CD8-positive, alpha-beta memory T cell (primary cell): ENCODE measurements around the gene CALCOCO1. TPM values are rescaled to one million over a fixed set of nuclear protein-coding genes. Genes with fewer than 3 reads are reported as not detected.

Experiments
- CTCF ChIA-PET: fragments of 350-600 bp; sonication (Branson Sonifier 250); formaldehyde crosslinking; loops from one replicate; lab custom pipeline; 2021; ENCODE audit warnings: antibody characterized with exemption; lab: Charles Lee
- POLR2A ChIA-PET: fragments of 350-600 bp; sonication (Branson Sonifier 250); formaldehyde crosslinking; loops from one replicate; lab custom pipeline; 2021; ENCODE audit warnings: antibody characterized with exemption; lab: Charles Lee
- DNase-seq, 5 donors: peaks; one replicate each; pipeline versions ENCODE4 v3.0.0 to v3.0.0-alpha.2; 2020 to 2022; ENCODE audit warnings: mixed read lengths in 1 of 5
- H3K27ac ChIP-seq: one replicate; pipeline ENCODE4 v1.7.0; 2013; ENCODE audit warnings: low read depth, mild to moderate bottlenecking, low read length, moderate library complexity
- H3K27me3 ChIP-seq: 2 replicates; pipeline ENCODE4 v1.7.0; 2013; ENCODE audit warnings: low read length, mild to moderate bottlenecking; ENCODE audit not compliant: insufficient read depth, poor library complexity, severe bottlenecking
- H3K36me3 ChIP-seq: 2 replicates; pipeline ENCODE4 v1.7.0; 2013; ENCODE audit warnings: mild to moderate bottlenecking, low read length, moderate library complexity; ENCODE audit not compliant: insufficient read depth
- H3K4me1 ChIP-seq: 2 replicates; pipeline ENCODE4 v1.7.0; 2013; ENCODE audit warnings: mild to moderate bottlenecking, low read length, moderate library complexity; ENCODE audit not compliant: insufficient read depth
- H3K4me3 ChIP-seq: 2 replicates; pipeline ENCODE4 v1.7.0; 2013; ENCODE audit warnings: mild to moderate bottlenecking, low read length
- H3K9me3 ChIP-seq: 2 replicates; pipeline ENCODE4 v1.7.0; 2013; ENCODE audit warnings: mild to moderate bottlenecking, low read length
- H3K27ac Mint-ChIP-seq, 8 donors: one replicate each; pipeline ENCODE4 v1.8.0; 2020 to 2021; ENCODE audit warnings: mixed read lengths in 8 of 8, mild to moderate bottlenecking in 6 of 8, inconsistent platforms in 3 of 8, moderate library complexity in 3 of 8
- H3K27me3 Mint-ChIP-seq, 2 donors: one replicate each; pipeline ENCODE4 v1.8.0; 2020 to 2021; ENCODE audit warnings: mixed read lengths in 2 of 2, mild to moderate bottlenecking in 1 of 2, moderate library complexity in 1 of 2
- H3K36me3 Mint-ChIP-seq, 3 donors: one replicate each; pipeline ENCODE4 v1.8.0; 2020 to 2021; ENCODE audit warnings: mixed read lengths in 3 of 3, inconsistent platforms in 1 of 3, mild to moderate bottlenecking in 1 of 3
- H3K4me1 Mint-ChIP-seq, 3 donors: one replicate each; pipeline ENCODE4 v1.8.0; 2020 to 2021; ENCODE audit warnings: mixed read lengths in 3 of 3, inconsistent platforms in 1 of 3, mild to moderate bottlenecking in 1 of 3
- H3K4me3 Mint-ChIP-seq, 7 donors: one replicate each; pipeline ENCODE4 v1.8.0; 2020 to 2021; ENCODE audit warnings: mixed read lengths in 7 of 7, mild to moderate bottlenecking in 6 of 7, moderate library complexity in 4 of 7, inconsistent platforms in 2 of 7
- H3K9me3 Mint-ChIP-seq, 5 donors: one replicate each; pipeline ENCODE4 v1.8.0; 2020 to 2022; ENCODE audit warnings: mixed read lengths in 5 of 5, mild to moderate bottlenecking in 3 of 5, moderate library complexity in 2 of 5, inconsistent platforms in 1 of 5
- polyA plus RNA-seq: library from polyadenylated mRNA; unstranded; fragments of 300-500 nt; fragmentation: Illumina TruSeq; gene quantifications from one replicate; pipeline ENCODE4 v1.2.3, GENCODE V29; 2021
- total RNA-seq, 2 experiments: library from RNA; stranded (reverse); gene quantifications; one replicate each; pipeline ENCODE4 v1.2.3, GENCODE V29; 2021

CALCOCO1 gene
- total and polyA plus RNA-seq, 3 experiments from 2014 or later: 29.5 to 73.9 (median 31.4) TPM

DNA sequence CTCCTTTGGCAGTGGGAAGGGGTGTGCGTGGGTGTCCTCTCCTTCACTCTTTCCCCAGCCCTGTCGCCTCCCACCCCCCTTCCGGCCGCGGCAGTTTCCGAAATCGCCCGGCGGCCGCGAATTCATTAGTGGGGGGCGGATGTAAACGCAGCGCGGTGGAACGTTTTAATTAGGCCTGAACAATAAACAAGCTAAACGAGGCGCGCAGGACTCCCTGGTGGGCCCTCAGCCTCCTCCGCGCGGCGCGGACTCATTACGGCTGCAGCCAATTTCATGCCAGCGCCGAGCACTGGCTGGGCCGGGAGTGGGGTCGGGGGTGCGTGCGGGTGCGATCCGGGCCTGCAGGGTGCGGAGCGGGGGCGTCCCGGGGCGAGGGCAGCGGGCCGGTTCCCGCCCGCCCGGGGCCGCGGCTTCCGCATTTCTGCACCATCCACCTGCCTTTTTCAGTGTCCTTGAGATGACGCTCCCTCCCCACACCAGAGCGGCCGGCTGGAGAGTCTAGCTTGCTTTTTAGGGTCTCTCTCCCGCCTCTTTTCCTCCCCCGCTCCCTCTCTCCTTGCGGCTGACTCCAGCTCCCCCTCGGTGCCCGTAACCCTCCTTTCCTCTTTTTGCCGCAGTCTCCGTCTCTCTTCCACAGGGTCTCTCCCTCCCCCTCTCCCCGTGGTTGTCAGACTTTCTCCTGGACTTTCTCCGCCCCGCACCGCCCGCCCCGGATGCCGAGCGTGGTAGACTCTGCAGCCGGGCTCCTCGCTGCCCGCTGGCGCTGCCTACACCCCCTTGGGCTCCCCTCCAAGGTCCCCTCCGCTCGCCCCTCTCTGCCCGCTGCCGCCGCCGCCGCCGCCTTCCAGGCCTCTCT, 24.3 kb upstream of the CALCOCO1 start, which contains the start of gene CISTR:
TSS of gene CISTR (minus strand) at position 644 of the 856 bp plus-strand sequence.
- Histone ChIP-seq H3K36me3 (no peaks in the 10 kb centered on the region), H3K9me3 (no peaks in the 10 kb centered on the region), H3K27me3 (peaks cover 22% of the 10 kb centered on the region), H3K27ac (no peak within 1 kb of the TSS), H3K4me1 (peaks cover 15% of the 10 kb centered on the region), H3K4me3 (peak within 1 kb of the TSS; percentile 56)
- Mint-ChIP-seq H3K9me3 (no peaks in the 10 kb centered on the region), H3K4me3 (no peak within 1 kb of the TSS), H3K27ac (peak within 1 kb of the TSS in 6 of 8 donors; percentile 19 to 80 (median 52)), H3K4me1 (peaks cover 0 to 9% (median 3%) of the 10 kb centered on the region in 3 donors), H3K27me3 (peaks cover 5 to 13% of the 10 kb centered on the region in 2 donors), H3K36me3 (no peaks in the 10 kb centered on the region)
- peak in 4 of 5 donors; percentile 20 to 63 (median 32) for DNase-seq
- CTCF ChIA-PET: interaction anchor here (1.2 to 3.9 kb wide), 6 partner anchors 8 to 56 kb away, joined by 3 to 15 read pairs (median 4); no protein-coding TSS in a partner anchor
- POLR2A ChIA-PET: interaction anchor here (0.5 to 0.6 kb wide), 2 partner anchors 284 to 745 kb away, joined by 3 read pairs; partner anchors contain the start of gene EIF4B

DNA sequence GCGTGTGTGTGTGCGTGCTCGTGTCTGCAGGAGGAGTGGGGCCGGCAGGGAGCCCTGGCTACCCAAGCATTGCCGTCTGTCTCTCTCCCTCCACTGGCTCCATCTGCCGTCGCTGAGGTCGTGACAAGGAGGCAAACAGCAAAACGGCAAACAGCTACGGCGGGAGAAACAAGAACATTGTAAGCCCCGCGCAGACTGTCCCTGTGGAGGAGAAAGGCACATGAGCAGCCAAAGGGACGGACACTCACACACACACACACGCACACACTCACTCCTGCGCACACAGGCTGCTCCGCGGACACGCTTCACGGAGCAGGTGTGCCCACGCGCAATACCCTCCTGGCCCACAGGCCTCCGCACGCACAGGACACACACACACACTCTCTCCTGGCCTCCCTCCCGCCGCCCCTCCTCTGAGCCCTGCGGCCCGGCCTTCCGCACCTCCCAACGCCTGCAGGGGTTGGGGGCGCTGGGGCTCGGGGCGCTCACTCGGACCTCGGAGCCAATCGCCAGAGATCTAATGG, 23.6 kb upstream of the CALCOCO1 start:
- ChIA-PET CTCF (interaction anchor here (0.6 to 3.9 kb wide), 7 partner anchors 8 to 55 kb away, joined by 3 to 15 read pairs (median 4); no protein-coding TSS in a partner anchor), POLR2A (no interaction called here)
- Mint-ChIP-seq H3K9me3 (no peaks in the 10 kb centered on the region), H3K4me3 (no peak overlapping the region), H3K27me3 (peaks cover 6 to 19% of the 10 kb centered on the region in 2 donors), H3K36me3 (no peaks in the 10 kb centered on the region), H3K4me1 (peaks cover 0 to 4% (median 0%) of the 10 kb centered on the region in 3 donors), H3K27ac (peak overlapping the region in 2 of 8 donors; percentile 46 to 73)
- Histone ChIP-seq H3K36me3 (no peaks in the 10 kb centered on the region), H3K27ac (no peak overlapping the region), H3K4me1 (peaks cover 17% of the 10 kb centered on the region), H3K9me3 (no peaks in the 10 kb centered on the region), H3K4me3 (peak overlapping the region; percentile 56), H3K27me3 (peaks cover 28% of the 10 kb centered on the region)
- DNase-seq: peak in 1 of 5 donors; percentile 7

DNA sequence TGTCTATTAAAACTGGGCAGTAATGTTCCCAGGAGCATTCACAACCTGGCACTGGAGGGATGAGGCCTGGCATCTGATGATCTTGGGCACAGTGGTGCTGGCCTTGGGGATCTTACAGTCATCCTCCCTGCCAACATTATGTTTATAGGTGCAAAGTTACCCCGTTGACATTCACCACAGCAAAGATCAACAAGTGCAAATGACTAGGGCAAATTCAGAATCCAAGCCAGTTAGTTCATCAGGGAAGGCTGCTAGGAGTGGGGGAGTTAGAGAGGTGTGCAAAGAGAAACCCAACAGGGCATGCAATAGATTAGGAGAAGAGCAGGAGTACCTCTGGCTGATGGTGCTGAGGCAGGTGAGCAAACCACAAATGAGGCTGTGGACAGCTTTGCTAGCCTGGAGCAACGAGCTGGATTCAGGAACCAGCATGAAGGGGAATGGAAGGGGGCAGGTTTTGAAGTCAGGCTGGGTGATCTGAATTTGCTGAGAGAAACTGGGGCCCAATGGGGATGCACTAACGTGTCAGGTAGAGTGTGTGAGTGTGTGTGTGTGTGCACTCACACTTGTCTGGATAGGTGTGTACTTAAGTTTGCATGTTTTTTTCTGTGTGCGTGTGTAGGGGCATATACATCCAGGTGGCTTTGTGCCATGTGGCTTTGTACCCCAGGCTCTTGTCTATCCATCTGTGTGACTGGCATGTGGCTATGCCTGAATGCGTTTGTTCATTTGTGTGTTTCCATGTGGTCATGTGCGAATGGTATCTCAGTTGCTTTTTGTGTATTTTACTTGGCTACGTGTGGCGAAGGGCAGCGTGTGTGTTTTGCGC, 22.9 kb upstream of the CALCOCO1 start:
- Mint-ChIP-seq H3K4me3 (no peak overlapping the region), H3K9me3 (no peaks in the 10 kb centered on the region), H3K36me3 (no peaks in the 10 kb centered on the region), H3K27ac (peak overlapping the region in 1 of 8 donors; percentile 73), H3K4me1 (no peaks in the 10 kb centered on the region), H3K27me3 (peaks cover 8 to 26% of the 10 kb centered on the region in 2 donors)
- H3K27ac ChIP-seq: no peak overlapping the region
- ChIA-PET POLR2A (no interaction called here), CTCF (interaction anchor here (0.6 to 1.2 kb wide), 2 partner anchors 24 to 28 kb away, joined by 3 read pairs; no protein-coding TSS in a partner anchor)
- no peaks in the 10 kb centered on the region for H3K9me3 ChIP-seq
- peaks cover 17% of the 10 kb centered on the region for H3K4me1 ChIP-seq
- peaks cover 29% of the 10 kb centered on the region for H3K27me3 ChIP-seq
- DNase-seq: no peak
- no peaks in the 10 kb centered on the region for H3K36me3 ChIP-seq
- no peak overlapping the region for H3K4me3 ChIP-seq

DNA sequence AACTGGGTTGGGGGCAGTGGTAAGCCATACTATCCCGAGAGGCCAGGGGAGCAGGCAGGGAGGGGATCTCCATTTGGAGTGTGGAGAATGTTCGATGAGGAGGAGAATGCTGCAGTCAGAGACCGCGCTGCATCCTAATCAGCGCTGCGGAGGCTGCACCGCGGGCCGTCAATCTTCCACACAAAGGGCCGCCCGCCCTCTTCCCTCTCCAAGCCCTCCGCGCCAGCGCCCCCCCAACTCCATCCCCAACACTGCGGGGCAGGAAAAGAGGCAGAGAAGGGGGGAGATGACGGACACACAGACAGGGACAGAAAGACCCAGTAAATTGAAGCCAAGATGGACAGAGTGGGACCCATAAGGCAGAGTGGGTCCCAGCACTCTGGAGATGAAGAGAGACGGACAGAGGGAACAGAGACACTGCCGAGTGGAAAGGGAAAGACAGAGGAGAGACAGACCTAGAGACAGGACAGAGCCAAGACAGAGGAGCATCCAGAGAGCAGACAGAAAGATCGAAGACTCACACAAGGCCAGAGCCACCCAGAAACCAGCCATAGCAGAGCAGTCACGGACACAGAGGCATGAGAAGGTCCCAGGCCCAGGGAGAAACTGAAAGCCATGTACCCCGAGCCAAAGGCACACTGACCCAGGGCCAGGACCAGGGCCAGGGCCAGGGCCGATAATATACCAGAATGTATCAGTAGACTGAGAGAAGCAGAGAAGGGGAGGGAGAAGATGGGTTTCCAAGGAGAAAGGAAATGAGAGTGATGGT, 21.0 kb upstream of the CALCOCO1 start:
- no peak overlapping the region for H3K27ac ChIP-seq
- no peak overlapping the region for H3K27ac Mint-ChIP-seq
- H3K27me3 Mint-ChIP-seq: peaks cover 17 to 45% of the 10 kb centered on the region in 2 donors
- CTCF ChIA-PET: interaction anchor here (2.5 to 18.1 kb wide), 6 partner anchors 11 to 51 kb away, joined by 14 to 269 read pairs (median 122); partner anchors contain the start of gene CALCOCO1
- no peak overlapping the region for H3K4me3 Mint-ChIP-seq
- no peaks in the 10 kb centered on the region for H3K36me3 ChIP-seq
- H3K9me3 ChIP-seq: no peaks in the 10 kb centered on the region
- H3K36me3 Mint-ChIP-seq: no peaks in the 10 kb centered on the region
- H3K4me1 ChIP-seq: peaks cover 17% of the 10 kb centered on the region
- H3K4me3 ChIP-seq: no peak overlapping the region
- peaks cover 34% of the 10 kb centered on the region for H3K27me3 ChIP-seq
- no peaks in the 10 kb centered on the region for H3K9me3 Mint-ChIP-seq
- H3K4me1 Mint-ChIP-seq: peaks cover 4 to 5% (median 5%) of the 10 kb centered on the region in 3 donors
- peak in 1 of 5 donors; percentile 34 for DNase-seq
- POLR2A ChIA-PET: no interaction called here

DNA sequence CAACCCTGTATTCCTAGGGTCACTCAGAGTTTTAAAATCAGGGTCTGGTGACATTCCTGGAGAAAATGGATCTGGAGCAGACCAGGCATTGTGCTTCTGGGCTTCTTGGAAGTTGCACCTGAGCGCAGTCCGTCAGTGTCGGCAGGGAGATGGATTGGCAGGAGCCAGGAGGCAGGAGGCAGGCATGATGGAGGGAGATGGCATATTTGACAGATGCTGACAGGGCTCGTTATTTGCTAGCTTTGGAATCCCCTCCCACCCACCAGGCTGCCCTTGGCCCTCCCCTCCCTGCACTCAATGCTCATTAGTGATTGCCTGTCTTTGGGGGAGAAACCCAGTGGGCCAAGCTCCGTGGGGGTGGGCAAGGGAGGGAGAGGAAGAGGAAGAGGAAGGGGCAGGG, 19.8 kb upstream of the CALCOCO1 start:
- CTCF ChIA-PET: interaction anchor here (0.6 to 18.1 kb wide), 18 partner anchors 12 to 442 kb away, joined by 3 to 269 read pairs (median 8); partner anchors contain the start of genes ATP5MC2, CALCOCO1 and SMUG1
- Histone ChIP-seq H3K9me3 (no peaks in the 10 kb centered on the region), H3K36me3 (no peaks in the 10 kb centered on the region), H3K27ac (no peak overlapping the region), H3K27me3 (peaks cover 37% of the 10 kb centered on the region), H3K4me3 (no peak overlapping the region), H3K4me1 (peaks cover 17% of the 10 kb centered on the region)
- POLR2A ChIA-PET: interaction anchor here (0.9 to 1.4 kb wide), 2 partner anchors 10 kb away, joined by 3 to 7 read pairs; no protein-coding TSS in a partner anchor
- no peak for DNase-seq
- Mint-ChIP-seq H3K27me3 (peaks cover 19 to 56% of the 10 kb centered on the region in 2 donors), H3K4me3 (peak overlapping the region; percentile 17 to 66 (median 51)), H3K9me3 (no peaks in the 10 kb centered on the region), H3K36me3 (no peaks in the 10 kb centered on the region), H3K4me1 (peaks cover 5 to 7% (median 6%) of the 10 kb centered on the region in 3 donors), H3K27ac (no peak overlapping the region)

DNA sequence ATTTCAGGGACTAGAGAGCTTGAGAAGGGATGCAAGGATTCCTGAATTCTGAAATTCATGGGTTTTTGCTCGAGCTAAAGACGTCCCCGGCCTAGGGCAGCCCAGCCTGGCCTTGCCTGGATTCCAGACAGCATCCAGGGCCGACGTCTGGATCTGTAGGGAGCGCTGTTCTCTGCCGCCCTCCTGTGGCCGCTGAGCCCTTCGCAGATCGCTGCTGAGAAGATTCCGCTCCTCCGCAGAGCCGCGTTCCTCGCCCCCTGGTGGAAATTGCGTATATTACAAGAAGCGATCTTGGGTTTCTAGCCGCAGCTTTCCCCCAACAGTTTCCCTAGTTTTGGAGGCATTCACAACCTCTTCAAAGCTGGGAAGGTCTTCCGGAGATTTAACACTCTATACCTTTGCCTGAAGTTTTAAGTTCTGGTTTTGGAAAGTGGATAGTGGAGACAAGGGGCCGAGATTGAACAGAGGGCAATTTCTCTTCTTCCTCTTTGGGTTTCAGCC, 19.4 kb upstream of the CALCOCO1 start:
- Histone ChIP-seq H3K4me1 (peaks cover 17% of the 10 kb centered on the region), H3K4me3 (no peak overlapping the region), H3K36me3 (no peaks in the 10 kb centered on the region), H3K27me3 (peaks cover 37% of the 10 kb centered on the region), H3K27ac (no peak overlapping the region), H3K9me3 (no peaks in the 10 kb centered on the region)
- H3K36me3 Mint-ChIP-seq: no peaks in the 10 kb centered on the region
- ChIA-PET CTCF (interaction anchor here (0.6 to 18.1 kb wide), 23 partner anchors 12 to 459 kb away, joined by 3 to 269 read pairs (median 4); partner anchors contain the start of genes ATF7, ATP5MC2, CALCOCO1 and SMUG1), POLR2A (interaction anchor here (0.9 to 1.4 kb wide), 2 partner anchors 9 to 11 kb away, joined by 3 to 7 read pairs; no protein-coding TSS in a partner anchor)
- H3K9me3 Mint-ChIP-seq: no peaks in the 10 kb centered on the region
- peak overlapping the region; percentile 17 to 66 (median 51) for H3K4me3 Mint-ChIP-seq
- peaks cover 19 to 57% of the 10 kb centered on the region in 2 donors for H3K27me3 Mint-ChIP-seq
- peak; percentile 82 to 91 (median 86) for DNase-seq
- peaks cover 5 to 7% (median 6%) of the 10 kb centered on the region in 3 donors for H3K4me1 Mint-ChIP-seq
- peak overlapping the region in 2 of 8 donors; percentile 13 to 70 for H3K27ac Mint-ChIP-seq
